OCI-LY1 (cell line): Measurements from ENCODE around the gene AIFM1.

Experiments
- H2AFZ ChIP-seq: fragments of 200-600 bp; sonication (generic), shearing (Covaris generic); 2 replicates; pipeline ENCODE4 v1.6.0; 2014; ENCODE audit warnings: antibody characterized with exemption, mild to moderate bottlenecking, low read length
- H3F3A ChIP-seq: fragments of 200-600 bp; sonication (generic), shearing (Covaris generic); 2 replicates; pipeline ENCODE4 v1.6.0; 2014; ENCODE audit warnings: mild to moderate bottlenecking, antibody characterized with exemption, low read length, moderate library complexity; ENCODE audit not compliant: insufficient read depth
- H3K27ac ChIP-seq: fragments of 200-600 bp; sonication (generic); 2 replicates; pipeline ENCODE4 v1.5.1; 2014; ENCODE audit warnings: low read length, mixed run types, mild to moderate bottlenecking, low read depth; ENCODE audit not compliant: poor library complexity, severe bottlenecking
- H3K27me3 ChIP-seq: fragments of 200-600 bp; sonication (generic); 2 replicates; pipeline ENCODE4 v1.6.0; 2014; ENCODE audit warnings: antibody characterized with exemption, mild to moderate bottlenecking, low read length, moderate library complexity; ENCODE audit not compliant: insufficient read depth
- H3K36me3 ChIP-seq: fragments of 200-600 bp; sonication (generic); 2 replicates; pipeline ENCODE4 v1.6.1; 2014; ENCODE audit warnings: mild to moderate bottlenecking, antibody characterized with exemption, low read length, moderate library complexity, mixed read lengths; ENCODE audit not compliant: insufficient read depth
- H3K4me1 ChIP-seq: fragments of 200-600 bp; sonication (generic); 2 replicates; pipeline ENCODE4 v1.5.1; 2014; ENCODE audit warnings: mild to moderate bottlenecking, low read length, moderate library complexity; ENCODE audit not compliant: insufficient read depth, severe bottlenecking
- H3K4me2 ChIP-seq: fragments of 200-600 bp; sonication (generic), shearing (Covaris generic); 2 replicates; pipeline ENCODE4 v1.6.1; 2014; ENCODE audit warnings: low read length
- H3K4me3 ChIP-seq: fragments of 200-600 bp; sonication (generic); 2 replicates; pipeline ENCODE4 v1.5.1; 2014; ENCODE audit warnings: low read length, low read depth, mild to moderate bottlenecking, mixed read lengths; ENCODE audit not compliant: poor library complexity, severe bottlenecking
- H3K79me2 ChIP-seq: fragments of 200-600 bp; shearing (Covaris generic); 2 replicates; pipeline ENCODE4 v1.6.1; 2016; ENCODE audit warnings: mixed run types, low read length, mixed read lengths; ENCODE audit not compliant: insufficient read depth
- H3K9ac ChIP-seq: fragments of 200-600 bp; sonication (generic), shearing (Covaris generic); 2 replicates; pipeline ENCODE4 v1.6.1; 2014; ENCODE audit warnings: mild to moderate bottlenecking, low read length, mixed read lengths
- H3K9me2 ChIP-seq: fragments of 200-600 bp; sonication (generic), shearing (Covaris generic); 2 replicates; pipeline ENCODE4 v1.6.1; 2014; ENCODE audit warnings: low read depth, mild to moderate bottlenecking, low read length, mixed read lengths
- H3K9me3 ChIP-seq: fragments of 200-600 bp; shearing (Covaris generic); 2 replicates; pipeline ENCODE4 v1.6.1; 2014; ENCODE audit warnings: low read length, mixed read lengths
- H4K20me1 ChIP-seq: fragments of 200-600 bp; sonication (generic), shearing (Covaris generic); 2 replicates; pipeline ENCODE4 v1.6.0; 2016; ENCODE audit warnings: mild to moderate bottlenecking, low read length; ENCODE audit not compliant: insufficient read depth
- EZH2 ChIP-seq: fragments of 200-600 bp; sonication (generic), shearing (Covaris generic); IDR thresholded peaks from 2 replicates; pipeline ENCODE4 v1.8.0; 2017; ENCODE audit warnings: borderline replicate concordance, mixed run types, mild to moderate bottlenecking, antibody characterized with exemption, low read length, moderate library complexity, mixed read lengths
- TF ChIP-seq, protein P1 (sequence below): fragments of 200-600 bp; sonication (generic), shearing (Covaris generic); IDR thresholded peaks from 2 replicates; pipeline ENCODE4 v1.5.1; 2017; ENCODE audit warnings: mild to moderate bottlenecking, antibody characterized with exemption, low read length, moderate library complexity, mixed read lengths

Gene AIFM1

DNA sequence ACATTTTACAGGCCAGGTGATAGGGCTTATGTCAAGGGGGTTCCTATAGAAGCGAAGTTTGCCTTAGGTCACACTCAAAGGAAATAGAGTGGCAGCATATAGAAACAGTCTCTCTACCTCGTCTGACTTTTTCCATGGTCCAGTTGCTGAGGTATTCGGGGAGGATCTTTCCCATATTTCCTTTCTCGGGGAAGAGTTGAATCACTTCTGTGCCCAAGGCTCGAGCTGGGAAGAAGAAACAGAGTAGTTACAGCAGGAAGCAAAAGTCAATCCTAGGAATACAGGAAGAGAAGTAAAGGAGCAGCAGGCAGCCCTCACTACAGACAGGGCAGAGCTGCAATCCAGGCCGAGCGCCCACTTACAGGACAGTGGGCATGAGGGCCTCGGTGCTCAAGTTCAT, 28.7 kb downstream of the AIFM1 start:
- Histone ChIP-seq H3K27me3 (no peaks in the 10 kb centered on the region), H3K27ac (no peak overlapping the region), H3K9me3 (no peaks in the 10 kb centered on the region), H3K4me3 (no peak overlapping the region), H3K9ac (no peak overlapping the region), H2AFZ (no peak overlapping the region), H3K4me1 (no peaks in the 10 kb centered on the region), H3F3A (no peaks in the 10 kb centered on the region), H3K9me2 (no peaks in the 10 kb centered on the region), H4K20me1 (no peaks in the 10 kb centered on the region), H3K79me2 (no peaks in the 10 kb centered on the region), H3K36me3 (peaks cover 62% of the 10 kb centered on the region), H3K4me2 (no peak overlapping the region)
- TF ChIP-seq EZH2, result no peak
- TF ChIP-seq, protein P1, sequence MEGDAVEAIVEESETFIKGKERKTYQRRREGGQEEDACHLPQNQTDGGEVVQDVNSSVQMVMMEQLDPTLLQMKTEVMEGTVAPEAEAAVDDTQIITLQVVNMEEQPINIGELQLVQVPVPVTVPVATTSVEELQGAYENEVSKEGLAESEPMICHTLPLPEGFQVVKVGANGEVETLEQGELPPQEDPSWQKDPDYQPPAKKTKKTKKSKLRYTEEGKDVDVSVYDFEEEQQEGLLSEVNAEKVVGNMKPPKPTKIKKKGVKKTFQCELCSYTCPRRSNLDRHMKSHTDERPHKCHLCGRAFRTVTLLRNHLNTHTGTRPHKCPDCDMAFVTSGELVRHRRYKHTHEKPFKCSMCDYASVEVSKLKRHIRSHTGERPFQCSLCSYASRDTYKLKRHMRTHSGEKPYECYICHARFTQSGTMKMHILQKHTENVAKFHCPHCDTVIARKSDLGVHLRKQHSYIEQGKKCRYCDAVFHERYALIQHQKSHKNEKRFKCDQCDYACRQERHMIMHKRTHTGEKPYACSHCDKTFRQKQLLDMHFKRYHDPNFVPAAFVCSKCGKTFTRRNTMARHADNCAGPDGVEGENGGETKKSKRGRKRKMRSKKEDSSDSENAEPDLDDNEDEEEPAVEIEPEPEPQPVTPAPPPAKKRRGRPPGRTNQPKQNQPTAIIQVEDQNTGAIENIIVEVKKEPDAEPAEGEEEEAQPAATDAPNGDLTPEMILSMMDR, result no peak

DNA sequence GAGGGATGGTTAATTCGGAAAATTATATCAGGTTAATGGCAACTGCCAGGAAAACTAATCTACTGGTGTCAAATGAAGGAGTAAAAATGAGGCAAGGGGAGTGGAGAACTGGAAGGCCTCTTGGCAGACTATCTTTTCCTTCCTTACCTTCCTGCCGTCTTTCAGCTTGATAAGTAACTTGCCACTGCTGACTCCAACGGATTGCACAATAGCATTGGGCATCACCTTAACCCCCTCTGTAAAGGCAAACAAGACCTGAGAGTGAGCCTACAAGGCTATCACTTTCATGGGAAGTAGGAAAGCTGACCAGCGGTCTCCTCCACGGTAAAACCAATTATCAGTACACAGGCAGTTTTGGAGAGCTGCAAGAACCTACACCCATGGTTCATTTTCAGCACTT, 29.1 kb downstream of the AIFM1 start:
- H3K9me3 ChIP-seq, result no peaks in the 10 kb centered on the region
- H3K27me3 ChIP-seq, result no peaks in the 10 kb centered on the region
- H3K9me2 ChIP-seq, result no peaks in the 10 kb centered on the region
- H3K4me3 ChIP-seq, result no peak overlapping the region
- H3K9ac ChIP-seq, result no peak overlapping the region
- peaks cover 62% of the 10 kb centered on the region for H3K36me3 ChIP-seq
- no peak overlapping the region for H2AFZ ChIP-seq
- H3K4me1 ChIP-seq, result no peaks in the 10 kb centered on the region
- no peak overlapping the region for H3K27ac ChIP-seq
- H3K79me2 ChIP-seq, result no peaks in the 10 kb centered on the region
- no peak overlapping the region for H3K4me2 ChIP-seq
- H4K20me1 ChIP-seq, result no peaks in the 10 kb centered on the region
- H3F3A ChIP-seq, result no peaks in the 10 kb centered on the region
- TF ChIP-seq EZH2, result no peak
- TF ChIP-seq, protein P1, result no peak

DNA sequence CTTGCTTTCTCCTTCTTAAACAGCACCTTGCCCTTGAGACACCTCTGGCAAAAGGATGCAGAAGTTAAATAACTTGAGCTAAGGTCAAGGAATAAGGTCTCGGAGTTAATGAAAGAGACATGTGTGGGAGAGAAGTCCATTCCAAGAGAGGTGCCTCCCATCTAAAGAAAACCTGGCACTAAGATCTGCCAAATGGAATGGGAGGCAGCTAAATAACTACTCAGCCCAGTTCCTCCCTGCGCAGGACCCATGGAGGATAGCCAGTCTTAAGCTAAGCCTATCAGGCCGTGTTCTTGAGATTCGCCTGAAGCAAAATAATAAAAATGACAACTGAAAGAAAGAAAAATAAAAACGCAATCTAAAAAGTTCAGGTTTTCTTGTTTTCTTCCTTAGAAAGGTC, 34.7 kb downstream of the AIFM1 start:
- Histone ChIP-seq H3K9ac (no peak overlapping the region), H3K27ac (no peak overlapping the region), H3K79me2 (no peaks in the 10 kb centered on the region), H3K4me1 (no peaks in the 10 kb centered on the region), H3K4me2 (no peak overlapping the region), H4K20me1 (no peaks in the 10 kb centered on the region), H3K36me3 (peaks cover 71% of the 10 kb centered on the region), H3F3A (no peaks in the 10 kb centered on the region), H3K9me2 (no peaks in the 10 kb centered on the region), H3K4me3 (no peak overlapping the region), H3K27me3 (no peaks in the 10 kb centered on the region), H3K9me3 (no peaks in the 10 kb centered on the region), H2AFZ (no peak overlapping the region)
- no peak for TF ChIP-seq EZH2
- TF ChIP-seq, protein P1, result no peak
